GM12864 (cell line): ENCODE measurements around the gene EFCAB11.

Experiments
- DNase-seq: peaks from one replicate; pipeline ENCODE4 v3.0.0-alpha.2; 2011; ENCODE audit warnings: low read depth
- H3K4me3 ChIP-seq: 2 replicates; pipeline ENCODE4 v1.5.1; 2011; ENCODE audit warnings: mild to moderate bottlenecking, low read depth, low read length, control low read depth
- TF ChIP-seq, protein P1 (sequence below): IDR thresholded peaks from 2 replicates; pipeline ENCODE4 v1.5.1; 2011; ENCODE audit warnings: low read depth, mild to moderate bottlenecking, moderate library complexity, low read length, control low read depth, inconsistent platforms; ENCODE audit errors: missing control alignments

Gene EFCAB11

DNA sequence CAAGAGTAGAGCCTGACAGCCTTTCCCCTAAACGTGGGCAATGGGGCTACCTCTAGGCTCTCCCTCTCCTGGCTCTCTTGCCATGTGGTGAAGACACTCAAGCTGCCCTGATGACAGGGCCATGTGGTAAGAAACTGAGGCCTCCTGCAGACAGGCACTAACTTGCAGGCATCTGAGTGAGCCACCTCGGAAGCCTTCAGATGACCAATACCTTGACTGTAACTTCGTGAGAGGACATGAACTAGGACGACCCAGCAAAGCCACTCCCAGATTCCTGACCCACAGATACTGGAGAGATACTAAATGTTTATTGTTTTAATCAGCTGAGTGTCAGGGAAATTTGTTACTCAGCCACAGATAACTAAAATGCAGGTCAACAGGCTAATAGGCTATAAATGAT lies 96.4 kb downstream of the EFCAB11 start:
- no peak overlapping the region for H3K4me3 ChIP-seq
- TF ChIP-seq, protein P1, sequence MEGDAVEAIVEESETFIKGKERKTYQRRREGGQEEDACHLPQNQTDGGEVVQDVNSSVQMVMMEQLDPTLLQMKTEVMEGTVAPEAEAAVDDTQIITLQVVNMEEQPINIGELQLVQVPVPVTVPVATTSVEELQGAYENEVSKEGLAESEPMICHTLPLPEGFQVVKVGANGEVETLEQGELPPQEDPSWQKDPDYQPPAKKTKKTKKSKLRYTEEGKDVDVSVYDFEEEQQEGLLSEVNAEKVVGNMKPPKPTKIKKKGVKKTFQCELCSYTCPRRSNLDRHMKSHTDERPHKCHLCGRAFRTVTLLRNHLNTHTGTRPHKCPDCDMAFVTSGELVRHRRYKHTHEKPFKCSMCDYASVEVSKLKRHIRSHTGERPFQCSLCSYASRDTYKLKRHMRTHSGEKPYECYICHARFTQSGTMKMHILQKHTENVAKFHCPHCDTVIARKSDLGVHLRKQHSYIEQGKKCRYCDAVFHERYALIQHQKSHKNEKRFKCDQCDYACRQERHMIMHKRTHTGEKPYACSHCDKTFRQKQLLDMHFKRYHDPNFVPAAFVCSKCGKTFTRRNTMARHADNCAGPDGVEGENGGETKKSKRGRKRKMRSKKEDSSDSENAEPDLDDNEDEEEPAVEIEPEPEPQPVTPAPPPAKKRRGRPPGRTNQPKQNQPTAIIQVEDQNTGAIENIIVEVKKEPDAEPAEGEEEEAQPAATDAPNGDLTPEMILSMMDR: no peak
- DNase-seq: no peak

DNA sequence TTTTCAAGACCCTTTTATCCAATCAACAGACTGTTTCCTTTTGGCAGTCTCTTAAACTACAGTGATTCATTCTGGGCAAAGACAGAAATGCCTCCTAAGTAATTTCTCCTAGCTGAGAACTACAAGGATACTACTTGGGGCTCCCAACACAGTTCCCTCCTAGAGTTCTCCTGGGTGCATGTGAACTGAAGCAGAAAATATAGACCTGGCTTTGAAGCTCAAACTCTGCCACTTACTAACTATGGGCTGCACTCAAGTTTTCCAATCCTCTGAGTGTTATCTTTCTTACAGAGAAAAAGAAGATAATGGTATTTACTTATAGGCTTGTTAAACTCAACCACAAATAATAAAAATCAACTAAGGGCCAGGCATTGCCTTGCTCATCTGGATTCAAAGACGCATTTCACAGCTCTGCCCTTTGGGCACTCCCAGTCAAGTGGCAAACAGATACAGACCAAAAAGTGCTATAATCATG lies 97.6 kb downstream of the EFCAB11 start:
- TF ChIP-seq, protein P1: no peak
- no peak for DNase-seq

DNA sequence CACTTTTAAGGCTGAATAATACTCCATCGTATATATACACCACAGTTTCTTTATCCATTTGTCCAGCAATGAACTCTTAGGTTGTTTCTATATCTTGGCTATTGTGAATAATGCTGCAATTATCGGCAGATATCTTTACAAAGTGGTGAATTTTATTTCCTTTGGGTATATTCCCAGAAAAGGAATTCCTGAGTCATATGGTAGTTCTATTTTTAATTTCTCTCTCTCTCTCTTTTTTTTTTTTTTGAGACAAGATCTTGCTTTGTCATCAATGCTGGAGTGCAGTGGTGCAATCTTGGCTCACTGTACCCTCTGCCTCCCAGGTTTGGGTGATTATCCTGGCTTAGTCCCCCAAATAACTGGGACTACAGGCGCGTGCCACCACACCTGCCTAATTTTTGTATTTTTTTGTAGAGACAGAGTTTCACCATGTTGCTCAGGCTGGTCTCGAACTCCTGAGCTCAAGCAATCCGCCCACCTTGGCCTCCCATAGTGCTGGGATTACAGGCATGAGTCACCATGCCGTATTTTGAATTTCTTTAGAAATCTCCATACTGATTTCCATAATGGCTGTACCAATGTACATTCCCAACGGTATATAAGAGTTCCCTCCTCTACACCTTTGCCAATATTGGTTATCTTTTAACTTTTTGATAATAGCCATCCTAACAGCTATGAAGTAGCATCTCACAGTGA lies 98.4 kb downstream of the EFCAB11 start:
- DNase-seq: no peak

More for the DNA sequence above, 97.6 kb downstream of the EFCAB11 start:
- H3K4me3 ChIP-seq: no peak overlapping the region

DNA sequence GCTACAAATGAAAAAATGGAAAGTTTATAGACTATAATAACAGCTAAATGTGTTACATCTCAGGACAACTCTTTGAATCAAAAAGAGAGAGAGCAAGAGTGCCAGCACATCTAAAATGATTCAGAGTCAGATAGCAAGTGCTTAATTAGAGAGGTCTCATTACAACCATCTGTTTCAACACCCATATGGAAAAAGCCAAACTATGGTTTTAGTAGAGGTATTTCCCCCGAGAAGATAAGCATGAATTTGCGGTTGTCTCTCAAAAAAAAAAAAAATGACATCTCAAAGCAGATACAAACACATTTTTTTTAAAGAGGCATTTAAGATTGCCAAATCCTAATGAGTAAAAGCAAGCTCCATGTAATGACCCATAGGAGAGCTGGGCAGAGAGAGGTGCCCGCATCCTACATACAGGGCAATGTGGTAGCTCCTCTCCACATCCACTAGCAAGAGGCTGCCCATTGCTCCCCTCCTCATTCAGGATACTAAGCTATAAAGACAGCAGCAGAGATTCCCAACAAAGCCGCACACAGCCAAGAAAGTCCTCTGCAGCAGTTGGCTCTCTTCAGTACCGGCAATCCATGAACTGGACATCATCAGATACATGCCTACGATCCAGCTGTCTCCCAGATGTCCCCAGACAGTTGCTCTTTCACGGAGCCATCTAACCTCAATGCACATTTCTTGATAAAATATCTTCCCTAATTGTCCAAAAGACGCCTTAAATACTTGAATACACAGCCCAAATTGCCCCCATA lies 100.4 kb downstream of the EFCAB11 start:
- TF ChIP-seq, protein P1: no peak
- no peak for DNase-seq
- H3K4me3 ChIP-seq: no peak overlapping the region

More for the DNA sequence above, 98.4 kb downstream of the EFCAB11 start:
- TF ChIP-seq, protein P1: no peak
- H3K4me3 ChIP-seq: no peak overlapping the region

DNA sequence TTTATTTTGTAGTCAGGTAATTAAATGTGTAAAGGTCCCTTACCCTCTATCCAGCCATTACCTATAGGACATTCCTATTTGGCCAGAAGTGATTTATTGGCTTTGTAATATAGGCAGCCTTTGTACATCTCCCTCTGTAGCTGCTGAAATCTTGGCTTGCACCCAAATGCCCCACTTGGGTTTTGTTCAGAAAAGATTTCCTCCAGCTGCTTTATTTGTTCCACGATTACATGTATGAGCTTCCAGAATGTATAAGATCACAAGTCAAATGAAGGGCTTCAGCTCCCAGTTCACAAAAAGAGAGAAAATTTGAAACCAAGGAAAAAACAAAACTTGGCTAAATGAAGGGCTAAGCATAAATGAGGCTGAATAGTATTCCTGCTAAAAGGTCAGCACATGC lies 103.4 kb downstream of the EFCAB11 start:
- TF ChIP-seq, protein P1: no peak
- H3K4me3 ChIP-seq: no peak overlapping the region
- DNase-seq: no peak

DNA sequence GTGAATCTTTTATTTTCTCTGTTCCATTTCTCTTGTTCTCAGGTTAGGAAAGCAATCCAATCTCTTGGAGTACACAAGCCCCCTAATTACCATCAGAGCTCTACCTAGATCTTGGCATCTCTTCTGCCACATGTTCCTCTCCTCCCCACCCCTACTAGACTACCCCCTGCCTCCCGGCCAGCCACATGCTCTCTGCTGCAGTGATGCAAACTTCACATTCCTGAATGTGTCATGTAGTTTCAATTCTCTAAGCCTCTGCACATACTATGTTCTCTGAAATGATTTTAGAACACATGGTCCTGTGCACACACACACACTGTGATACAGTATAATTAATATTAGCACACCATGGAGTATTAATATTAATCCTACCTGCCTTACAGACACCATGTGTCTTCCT lies 104.6 kb downstream of the EFCAB11 start:
- H3K4me3 ChIP-seq: no peak overlapping the region
- TF ChIP-seq, protein P1: no peak
- DNase-seq: no peak

DNA sequence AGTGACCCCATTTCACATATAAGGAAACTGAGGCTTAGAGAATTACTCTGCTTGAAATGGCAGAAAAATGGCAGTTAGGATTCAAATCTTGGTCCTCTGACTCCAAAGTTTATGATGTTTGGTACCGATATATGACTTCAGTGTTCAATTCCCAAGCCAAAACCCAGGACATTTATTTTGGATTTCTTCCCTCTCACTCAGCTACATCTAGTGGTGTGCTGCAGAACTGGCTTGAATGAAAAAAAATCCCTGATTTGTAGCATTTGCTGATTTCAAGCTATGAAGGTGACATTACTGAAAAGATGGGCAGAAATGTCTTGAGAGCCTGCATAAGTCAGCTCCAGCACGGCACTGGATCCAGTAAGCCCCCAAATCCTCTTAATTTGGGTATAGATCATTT lies 106.4 kb downstream of the EFCAB11 start:
- no peak overlapping the region for H3K4me3 ChIP-seq
- TF ChIP-seq, protein P1: no peak
- DNase-seq: no peak
